Progenitor cell of endocrine pancreas (in vitro differentiated cells): Measurements from ENCODE around the gene CPEB1. TPM values are rescaled to one million over a fixed set of nuclear protein-coding genes. Genes with fewer than 3 reads are reported as not detected.
"Not testable (repeated sequence)": the region's sequence is repeated elsewhere in the genome, so short reads cannot be mapped to it uniquely, and the experiment has no call there.

ENCODE experiments used
- DNase-seq: peaks from one replicate; pipeline ENCODE4 v3.0.0; 2021; ENCODE audit warnings: low spot score; ENCODE audit not compliant: unreplicated experiment
- H3K27ac Mint-ChIP-seq: 2 replicates; pipeline ENCODE4 v1.8.0; 2021; ENCODE audit warnings: mild to moderate bottlenecking, moderate library complexity, mixed read lengths
- H3K27me3 Mint-ChIP-seq: 2 replicates; pipeline ENCODE4 v1.8.0; 2021; ENCODE audit warnings: mixed read lengths
- H3K36me3 Mint-ChIP-seq: 2 replicates; pipeline ENCODE4 v1.8.0; 2022; ENCODE audit warnings: mixed read lengths; ENCODE audit not compliant: insufficient read depth
- H3K4me1 Mint-ChIP-seq: 2 replicates; pipeline ENCODE4 v1.8.0; 2021; ENCODE audit warnings: low read depth, mixed read lengths
- H3K4me3 Mint-ChIP-seq: 2 replicates; pipeline ENCODE4 v1.8.0; 2021; ENCODE audit warnings: low read depth, mild to moderate bottlenecking, moderate library complexity, mixed read lengths
- H3K9me3 Mint-ChIP-seq: 2 replicates; pipeline ENCODE4 v1.8.0; 2021; ENCODE audit warnings: low read depth, mixed read lengths
- total RNA-seq: library from RNA; stranded (reverse); gene quantifications from 2 replicates; pipeline ENCODE4 v1.2.1, GENCODE V29; 2021
- TF ChIP-seq, protein P1 (sequence below): fragments of 200-600 bp; sonication (generic); IDR thresholded peaks from one replicate; pipeline ENCODE4 v1.5.0; 2021; ENCODE audit warnings: antibody characterized with exemption, mild to moderate bottlenecking; ENCODE audit not compliant: unreplicated experiment

CPEB1 gene
- total RNA-seq, 1 donor from 2014 or later = 0.60 TPM

DNA sequence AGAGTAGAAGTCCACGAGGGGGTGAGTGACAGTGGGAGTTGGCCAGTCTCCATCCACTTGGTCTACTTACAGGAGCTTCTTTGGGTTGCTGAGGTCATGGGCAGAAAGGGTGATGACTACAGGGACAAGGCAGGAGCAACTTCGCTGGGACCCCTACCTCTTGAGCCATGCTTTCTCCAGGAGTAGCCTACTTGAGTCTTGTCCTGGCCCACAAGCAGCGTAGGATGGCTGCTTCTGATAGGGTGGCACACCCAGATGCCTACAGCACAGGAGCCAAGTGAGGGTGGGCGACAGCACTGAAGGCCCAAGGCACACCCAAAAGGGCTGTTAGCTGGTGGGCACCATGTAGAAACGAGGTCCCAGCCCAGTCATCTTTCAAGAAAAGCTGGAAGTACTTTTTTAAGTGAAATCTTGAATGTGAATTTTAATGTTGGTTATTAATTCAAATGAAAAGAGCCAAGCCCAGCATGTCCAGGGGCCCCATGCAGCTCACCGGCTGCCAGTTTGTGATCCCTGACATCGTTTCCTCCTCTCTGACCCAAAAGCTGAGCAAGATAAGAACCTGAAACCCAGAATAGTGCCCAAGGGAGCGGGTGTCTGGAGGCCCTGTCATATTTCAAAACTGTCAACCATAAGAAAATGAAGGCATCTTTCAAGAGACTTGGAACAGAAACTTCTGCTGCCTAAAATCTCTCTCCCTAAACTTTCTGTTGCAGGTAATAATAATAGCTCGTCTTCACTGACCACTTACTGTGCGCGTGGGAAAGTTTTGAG, 2.2 kb upstream of the CPEB1 start:
- peaks cover 80% of the 10 kb centered on the region for H3K27me3 Mint-ChIP-seq
- H3K27ac Mint-ChIP-seq = no peak overlapping the region

GRCh38 chr15:82648257-82649103, 1.3 kb upstream of the CPEB1 start:
- DNase-seq = no peak
- Mint-ChIP-seq H3K27ac (no peak overlapping the region), H3K36me3 (no peaks in the 10 kb centered on the region)

More for the DNA sequence above, 2.2 kb upstream of the CPEB1 start:
- TF ChIP-seq, protein P1, sequence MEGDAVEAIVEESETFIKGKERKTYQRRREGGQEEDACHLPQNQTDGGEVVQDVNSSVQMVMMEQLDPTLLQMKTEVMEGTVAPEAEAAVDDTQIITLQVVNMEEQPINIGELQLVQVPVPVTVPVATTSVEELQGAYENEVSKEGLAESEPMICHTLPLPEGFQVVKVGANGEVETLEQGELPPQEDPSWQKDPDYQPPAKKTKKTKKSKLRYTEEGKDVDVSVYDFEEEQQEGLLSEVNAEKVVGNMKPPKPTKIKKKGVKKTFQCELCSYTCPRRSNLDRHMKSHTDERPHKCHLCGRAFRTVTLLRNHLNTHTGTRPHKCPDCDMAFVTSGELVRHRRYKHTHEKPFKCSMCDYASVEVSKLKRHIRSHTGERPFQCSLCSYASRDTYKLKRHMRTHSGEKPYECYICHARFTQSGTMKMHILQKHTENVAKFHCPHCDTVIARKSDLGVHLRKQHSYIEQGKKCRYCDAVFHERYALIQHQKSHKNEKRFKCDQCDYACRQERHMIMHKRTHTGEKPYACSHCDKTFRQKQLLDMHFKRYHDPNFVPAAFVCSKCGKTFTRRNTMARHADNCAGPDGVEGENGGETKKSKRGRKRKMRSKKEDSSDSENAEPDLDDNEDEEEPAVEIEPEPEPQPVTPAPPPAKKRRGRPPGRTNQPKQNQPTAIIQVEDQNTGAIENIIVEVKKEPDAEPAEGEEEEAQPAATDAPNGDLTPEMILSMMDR = no peak
- Mint-ChIP-seq H3K9me3 (no peaks in the 10 kb centered on the region), H3K4me1 (peaks cover 4% of the 10 kb centered on the region), H3K4me3 (no peak overlapping the region), H3K36me3 (no peaks in the 10 kb centered on the region)
- DNase-seq = no peak

GRCh38 chr15:82647835-82648256, 683 bp upstream of the CPEB1 start:
- H3K36me3 Mint-ChIP-seq = no peaks in the 10 kb centered on the region
- H3K4me1 Mint-ChIP-seq = peaks cover 4% of the 10 kb centered on the region
- peak overlapping the region; percentile 60 for H3K4me3 Mint-ChIP-seq
- no peak overlapping the region for H3K27ac Mint-ChIP-seq
- TF ChIP-seq, protein P1 = no peak
- no peak for DNase-seq
- peaks cover 77% of the 10 kb centered on the region for H3K27me3 Mint-ChIP-seq
- H3K9me3 Mint-ChIP-seq = no peaks in the 10 kb centered on the region

More at GRCh38 chr15:82648257-82649103, 1.3 kb upstream of the CPEB1 start:
- Mint-ChIP-seq H3K4me1 (peaks cover 4% of the 10 kb centered on the region), H3K4me3 (peak overlapping the region; percentile 60), H3K27me3 (peaks cover 79% of the 10 kb centered on the region), H3K9me3 (no peaks in the 10 kb centered on the region)
- TF ChIP-seq, protein P1 = no peak

DNA sequence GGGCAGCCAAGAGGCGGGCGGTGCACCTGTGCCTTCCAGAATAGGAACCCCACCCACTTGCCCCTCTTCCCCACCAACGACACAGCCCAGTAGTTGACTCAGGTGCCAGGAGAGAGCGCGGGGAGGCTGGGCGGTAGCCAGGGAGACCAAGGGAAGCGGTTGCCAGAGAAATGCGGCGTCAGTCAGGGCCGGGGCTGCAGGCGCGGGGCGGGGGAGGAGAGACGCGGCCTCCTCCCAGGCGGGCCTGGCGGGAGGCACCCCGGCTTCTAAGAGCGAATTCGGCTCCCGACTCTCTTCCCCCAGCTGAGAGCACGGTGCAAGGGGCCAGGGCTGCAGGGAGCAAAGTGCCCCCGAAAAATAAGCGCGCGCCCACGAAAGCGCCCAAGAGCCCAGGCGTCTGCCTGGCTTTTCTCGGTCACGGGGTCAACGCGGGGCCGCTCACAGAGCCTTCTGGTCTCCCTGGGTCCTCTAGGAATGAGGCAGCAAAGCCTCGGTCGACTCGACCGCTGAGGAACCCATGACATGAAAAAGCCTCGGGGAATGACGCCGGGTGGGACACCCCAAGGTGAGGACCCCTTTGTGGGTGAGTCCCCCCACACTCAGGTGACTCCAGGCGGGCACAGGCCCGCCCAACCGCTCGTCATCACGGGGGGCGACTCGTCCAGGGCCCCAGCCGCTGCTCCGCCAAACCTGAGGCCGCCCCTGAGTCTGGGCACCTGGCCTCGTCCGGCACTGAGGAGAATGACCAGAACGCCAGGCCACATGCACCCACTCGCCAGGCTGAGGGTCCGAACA, 716 bp downstream of the CPEB1 start:
- Mint-ChIP-seq H3K4me3 (peak overlapping the region; percentile 48), H3K4me1 (peaks cover 4% of the 10 kb centered on the region), H3K36me3 (no peaks in the 10 kb centered on the region), H3K27ac (no peak overlapping the region), H3K27me3 (peaks cover 77% of the 10 kb centered on the region), H3K9me3 (no peaks in the 10 kb centered on the region)
- no peak for DNase-seq
- TF ChIP-seq, protein P1 = no peak

- H3K27me3 Mint-ChIP-seq = peaks cover 79% of the 10 kb centered on the region
- not testable (repeated sequence) for DNase-seq, H3K4me1 Mint-ChIP-seq, H3K27ac Mint-ChIP-seq, H3K36me3 Mint-ChIP-seq, H3K9me3 Mint-ChIP-seq, H3K4me3 Mint-ChIP-seq
Observed at GRCh38 chr15:82644967-82645852, 2.0 kb downstream of the CPEB1 start.
